ENCODE data around the gene ANKH. TPM values are rescaled to one million over a fixed set of nuclear protein-coding genes. Genes with fewer than 3 reads are reported as not detected.
A peak's percentile ranks its signal among the peaks of the same experiment; 100 is the strongest.

Gene ANKH
- total RNA-seq, 4 donors from 2014 or later: 33.4 to 49.4 (median 38.0) TPM

GRCh38 chr5:14696057-14696456 is 175.5 kb downstream of the ANKH start:
- intact Hi-C loops (cut with DNase I): no loop called here
- H3K27me3 ChIP-seq: no peaks in the 10 kb centered on the region
- WGBS: 82% methylated on average over 1 of the region's 1 CpG
- H3K27ac ChIP-seq (replicated peaks in 1 of 4): no peak overlapping the region
- peaks cover 7 to 11% (median 10%) of the 10 kb centered on the region in 4 donors for H3K4me1 ChIP-seq
- H3K36me3 ChIP-seq: peaks cover 18 to 79% (median 54%) of the 10 kb centered on the region in 4 donors
- no peak overlapping the region for H3K4me3 ChIP-seq
- no peaks in the 10 kb centered on the region for H3K9me3 ChIP-seq
- no peak for DNase-seq (ENCODE audit: extremely low spot score)
- TF ChIP-seq POLR2AphosphoS5 (IDR thresholded peaks at IDR 0.05) (no peak), EP300 (IDR thresholded peaks at IDR 0.05) (no peak), CTCF (IDR thresholded peaks at IDR 0.05) (no peak), POLR2A (IDR thresholded peaks at IDR 0.05; ENCODE audit: low read depth) (no peak)

GRCh38 chr5:14695152-14695551 is 176.4 kb downstream of the ANKH start:
- Histone ChIP-seq H3K4me3 (no peak overlapping the region), H3K36me3 (peaks cover 27 to 88% (median 62%) of the 10 kb centered on the region in 4 donors), H3K9me3 (peaks cover 0 to 6% (median 2%) of the 10 kb centered on the region in 4 donors), H3K4me1 (peaks cover under 1 to 4% (median 2%) of the 10 kb centered on the region in 4 donors), H3K27me3 (no peaks in the 10 kb centered on the region), H3K27ac (replicated peaks in 1 of 4) (no peak overlapping the region)
- DNase-seq (ENCODE audit: extremely low spot score): no peak
- intact Hi-C loops (cut with DNase I): no loop called here
- no peak for TF ChIP-seq CTCF (IDR thresholded peaks at IDR 0.05)
- TF ChIP-seq POLR2A (IDR thresholded peaks at IDR 0.05; ENCODE audit: low read depth): no peak
- TF ChIP-seq EP300 (IDR thresholded peaks at IDR 0.05): no peak
- TF ChIP-seq POLR2AphosphoS5 (IDR thresholded peaks at IDR 0.05): no peak
- 70% methylated on average over 2 of the region's 2 CpGs for WGBS

- H3K27ac ChIP-seq (replicated peaks in 1 of 4): no peak overlapping the region
- H3K9me3 ChIP-seq: peaks cover 0 to 8% (median 3%) of the 10 kb centered on the region in 4 donors
- TF ChIP-seq POLR2A (IDR thresholded peaks at IDR 0.05; ENCODE audit: low read depth): no peak
- TF ChIP-seq CTCF (IDR thresholded peaks at IDR 0.05): no peak
- TF ChIP-seq POLR2AphosphoS5 (IDR thresholded peaks at IDR 0.05): no peak
- TF ChIP-seq EP300 (IDR thresholded peaks at IDR 0.05): no peak
- H3K4me1 ChIP-seq: peaks cover 0 to under 1% (median 0%) of the 10 kb centered on the region in 4 donors
- intact Hi-C loops (cut with DNase I): no loop called here
- peaks cover 45 to 96% (median 65%) of the 10 kb centered on the region in 4 donors for H3K36me3 ChIP-seq
- WGBS: 98% methylated on average over 5 of the region's 5 CpGs
- H3K27me3 ChIP-seq: no peaks in the 10 kb centered on the region
- no peak overlapping the region for H3K4me3 ChIP-seq
- DNase-seq (ENCODE audit: extremely low spot score): no peak
These were observed 178.5 kb downstream of the ANKH start for GRCh38 chr5:14693070-14693469.

- Histone ChIP-seq H3K36me3 (peaks cover 34 to 79% (median 59%) of the 10 kb centered on the region in 4 donors), H3K27me3 (no peaks in the 10 kb centered on the region), H3K9me3 (peaks cover 0 to 8% (median 3%) of the 10 kb centered on the region in 4 donors), H3K4me1 (peaks cover 15 to 38% (median 32%) of the 10 kb centered on the region in 4 donors), H3K27ac (replicated peaks in 1 of 4) (no peak overlapping the region), H3K4me3 (no peak overlapping the region)
- DNase-seq (ENCODE audit: extremely low spot score): no peak
- intact Hi-C loops (cut with DNase I): no loop called here
- 47% methylated on average over 4 of the region's 4 CpGs for WGBS
- no peak for TF ChIP-seq POLR2A (IDR thresholded peaks at IDR 0.05; ENCODE audit: low read depth)
- TF ChIP-seq EP300 (IDR thresholded peaks at IDR 0.05): no peak
- TF ChIP-seq POLR2AphosphoS5 (IDR thresholded peaks at IDR 0.05): no peak
- peak in 1 of 3 experiments; percentile 6 for TF ChIP-seq CTCF (IDR thresholded peaks at IDR 0.05)
These were observed 184.4 kb downstream of the ANKH start for GRCh38 chr5:14687023-14687665.
